ENCODE results near the gene MTG2. TPM values are rescaled to one million over a fixed set of nuclear protein-coding genes. Genes with fewer than 3 reads are reported as not detected.

The MTG2 gene
- total and polyA plus RNA-seq, 11 donors = 20.7 to 40.7 (median 27.9) TPM

DNA sequence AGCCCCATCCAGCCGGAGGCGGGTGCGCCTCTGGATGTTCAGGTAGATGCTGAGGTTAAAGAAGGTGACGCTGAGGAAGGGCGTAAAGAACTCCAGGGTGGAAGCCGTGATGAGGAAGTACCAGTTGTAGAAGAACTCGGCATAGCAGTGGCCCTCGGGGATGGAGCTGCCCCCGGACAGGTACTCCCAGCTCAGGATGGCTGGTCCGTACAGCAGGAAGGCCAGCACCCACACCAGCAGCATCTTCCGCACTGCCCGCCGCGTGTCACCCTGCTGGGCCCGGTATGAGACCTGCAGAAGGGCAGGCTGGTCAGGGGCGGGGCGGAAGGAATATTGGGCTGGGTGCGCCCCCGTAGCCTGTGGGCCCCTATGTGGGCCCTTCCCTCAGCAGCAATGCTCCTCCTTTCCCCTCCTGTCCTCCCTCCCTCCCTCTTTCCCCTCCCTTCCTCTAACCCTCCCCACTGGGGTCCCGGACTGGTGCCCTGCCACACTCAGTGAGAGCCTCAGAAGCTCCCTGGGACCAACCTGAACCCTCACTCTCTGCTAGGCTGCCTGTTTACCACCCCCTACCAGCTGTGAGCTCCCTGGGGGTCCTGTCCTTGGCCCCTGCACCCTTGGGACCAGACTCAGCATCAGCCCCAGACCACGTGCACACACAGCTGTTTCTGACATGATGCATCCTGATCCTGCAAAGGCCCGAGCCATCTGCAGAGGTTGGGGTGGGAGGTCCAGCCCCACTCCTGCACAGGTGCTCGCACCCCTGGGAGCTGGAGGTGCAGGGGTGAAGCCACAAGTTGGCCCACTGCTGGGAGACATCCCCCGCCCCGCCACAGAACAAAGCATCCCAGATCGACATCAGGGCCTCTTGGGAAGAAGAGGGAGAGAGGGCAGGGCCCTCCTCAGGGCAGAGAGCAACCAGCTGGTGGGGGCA is 34.1 kb downstream of the MTG2 start:
- 71 to 75% (median 72%) methylated on average over 14 to 26 of the region's 26 CpGs for WGBS, 4 donors
- intact Hi-C loops (cut with DNase I) = no loop called here
- peaks cover 0 to 29% (median 10%) of the 10 kb centered on the region in 12 donors for H3K4me1 ChIP-seq
- no peak for TF ChIP-seq POLR2A (IDR thresholded peaks at IDR 0.05)
- H3K27ac ChIP-seq = no peak overlapping the region
- DNase-seq = peak in 1 of 5 donors; percentile 20
- H3K9me3 ChIP-seq = no peaks in the 10 kb centered on the region
- peaks cover 30 to 78% (median 57%) of the 10 kb centered on the region in 9 donors for H3K27me3 ChIP-seq
- ATAC-seq = no peak
- no peak overlapping the region for H3K4me3 ChIP-seq
- no peaks in the 10 kb centered on the region for H3K36me3 ChIP-seq

DNA sequence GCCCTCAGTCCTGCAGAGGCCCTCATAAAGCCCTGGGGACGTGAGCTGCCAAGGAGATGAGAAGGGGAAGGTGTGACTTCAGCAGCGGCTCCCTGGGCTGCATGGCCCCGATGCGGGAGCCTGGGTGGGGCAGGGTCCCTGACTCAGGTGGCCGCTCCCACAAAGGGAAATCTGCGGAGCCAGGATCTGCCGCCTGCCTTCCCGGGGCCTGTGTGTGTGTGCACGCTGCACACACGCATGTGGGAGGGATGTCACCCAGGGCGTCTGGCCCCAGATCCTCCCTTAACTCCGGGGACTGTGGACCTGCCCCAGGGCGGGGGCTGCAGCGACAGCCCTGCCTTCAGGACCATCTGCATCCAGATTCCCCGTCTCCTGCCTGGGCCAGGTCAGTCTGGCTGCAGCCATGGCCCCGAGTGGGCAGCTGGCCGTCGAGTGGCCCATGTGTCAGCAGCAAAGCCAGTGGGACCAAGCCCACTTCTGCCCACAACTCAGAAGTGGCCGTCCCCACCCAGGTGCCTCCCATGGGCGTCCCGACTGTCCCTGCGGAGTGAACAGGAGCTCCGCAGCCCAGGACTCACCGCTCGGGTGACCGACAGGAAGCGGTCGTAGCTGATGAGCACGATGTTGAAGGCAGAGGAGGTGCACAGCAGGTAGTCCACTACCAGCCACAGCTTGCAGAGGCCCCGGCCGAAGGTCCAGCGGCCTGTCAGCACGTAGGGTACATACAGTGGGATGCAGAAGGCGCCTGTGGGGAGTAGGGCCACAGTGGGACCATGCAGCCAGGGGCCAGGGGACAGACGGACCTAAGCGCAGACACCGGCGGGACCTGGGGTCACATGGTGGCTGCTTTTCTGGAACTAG is 35.3 kb downstream of the MTG2 start:
- DNase-seq = peak in 1 of 5 donors; percentile 17
- H3K27me3 ChIP-seq = peaks cover 41 to 87% (median 63%) of the 10 kb centered on the region in 9 donors
- WGBS, 4 donors = 53 to 61% (median 57%) methylated on average over 20 to 38 of the region's 38 CpGs

GRCh38 chr20:62219101-62219991 is 36.5 kb downstream of the MTG2 start:
- ATAC-seq = no peak

More for the DNA sequence above, 35.3 kb downstream of the MTG2 start:
- Histone ChIP-seq H3K36me3 (no peaks in the 10 kb centered on the region), H3K4me1 (peaks cover 0 to 29% (median 10%) of the 10 kb centered on the region in 12 donors), H3K9me3 (no peaks in the 10 kb centered on the region), H3K27ac (no peak overlapping the region), H3K4me3 (no peak overlapping the region)
- TF ChIP-seq, protein P1, sequence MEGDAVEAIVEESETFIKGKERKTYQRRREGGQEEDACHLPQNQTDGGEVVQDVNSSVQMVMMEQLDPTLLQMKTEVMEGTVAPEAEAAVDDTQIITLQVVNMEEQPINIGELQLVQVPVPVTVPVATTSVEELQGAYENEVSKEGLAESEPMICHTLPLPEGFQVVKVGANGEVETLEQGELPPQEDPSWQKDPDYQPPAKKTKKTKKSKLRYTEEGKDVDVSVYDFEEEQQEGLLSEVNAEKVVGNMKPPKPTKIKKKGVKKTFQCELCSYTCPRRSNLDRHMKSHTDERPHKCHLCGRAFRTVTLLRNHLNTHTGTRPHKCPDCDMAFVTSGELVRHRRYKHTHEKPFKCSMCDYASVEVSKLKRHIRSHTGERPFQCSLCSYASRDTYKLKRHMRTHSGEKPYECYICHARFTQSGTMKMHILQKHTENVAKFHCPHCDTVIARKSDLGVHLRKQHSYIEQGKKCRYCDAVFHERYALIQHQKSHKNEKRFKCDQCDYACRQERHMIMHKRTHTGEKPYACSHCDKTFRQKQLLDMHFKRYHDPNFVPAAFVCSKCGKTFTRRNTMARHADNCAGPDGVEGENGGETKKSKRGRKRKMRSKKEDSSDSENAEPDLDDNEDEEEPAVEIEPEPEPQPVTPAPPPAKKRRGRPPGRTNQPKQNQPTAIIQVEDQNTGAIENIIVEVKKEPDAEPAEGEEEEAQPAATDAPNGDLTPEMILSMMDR (IDR thresholded peaks at IDR 0.05) = no peak
- TF ChIP-seq POLR2A (IDR thresholded peaks at IDR 0.05) = no peak
- intact Hi-C loops (cut with DNase I) = no loop called here
- no peak for ATAC-seq

More at GRCh38 chr20:62219101-62219991, 36.5 kb downstream of the MTG2 start:
- no peaks in the 10 kb centered on the region for H3K36me3 ChIP-seq
- intact Hi-C loops (cut with DNase I) = no loop called here
- H3K4me1 ChIP-seq = peaks cover 0 to 29% (median 10%) of the 10 kb centered on the region in 12 donors
- DNase-seq = peak in 1 of 5 donors; percentile 24
- H3K9me3 ChIP-seq = no peaks in the 10 kb centered on the region
- peak overlapping the region in 7 of 12 donors; percentile 24 to 61 (median 40) for H3K4me3 ChIP-seq
- H3K27ac ChIP-seq = no peak overlapping the region
- 1 to 4% (median 2%) methylated on average over 19 to 84 of the region's 84 CpGs for WGBS, 4 donors
- H3K27me3 ChIP-seq = peaks cover 42 to 91% (median 68%) of the 10 kb centered on the region in 9 donors
- TF ChIP-seq POLR2A (IDR thresholded peaks at IDR 0.05) = no peak
- TF ChIP-seq, protein P1 (IDR thresholded peaks at IDR 0.05) = no peak
